HepG2 (cell line): Measurements from ENCODE around the gene DLX1. TPM values are rescaled to one million over a fixed set of nuclear protein-coding genes. Genes with fewer than 3 reads are reported as not detected.

Experiments used
- AGO1 ChIP-seq: fragments of 200-400 bp; formaldehyde crosslinking; IDR thresholded peaks from 2 replicates; pipeline ENCODE4 v1.6.1; 2017; ENCODE audit warnings: mild to moderate bottlenecking, low read depth, low read length, moderate library complexity; ENCODE audit not compliant: poor library complexity, severe bottlenecking
- EZH2 ChIP-seq: conservative IDR thresholded peaks from 2 replicates; pipeline ENCODE4 v1.6.1; 2012; ENCODE audit warnings: mild to moderate bottlenecking, low read depth, low read length, moderate library complexity
- FOXA1 ChIP-seq, 2 experiments: fragments of 450-650 bp in 1 of 2; sonication (generic) in 1 of 2; formaldehyde crosslinking in 1 of 2; IDR thresholded peaks; 2 replicates each; pipeline versions ENCODE4 v1.4.0 to v1.6.1; 2016 to 2020; ENCODE audit warnings: missing genetic modification reagents in 1 of 2
- HDAC1 ChIP-seq: sonication (generic); formaldehyde crosslinking; IDR thresholded peaks from 2 replicates; pipeline ENCODE4 v1.5.1; 2020; ENCODE audit warnings: mild to moderate bottlenecking, missing genetic modification reagents
- KLF11 ChIP-seq: IDR thresholded peaks from 2 replicates; pipeline ENCODE4 v1.6.1; 2016; ENCODE audit warnings: missing compliant biosample characterization
- MAFF ChIP-seq: IDR thresholded peaks from 2 replicates; pipeline ENCODE4 v1.6.1; 2011; ENCODE audit warnings: low read depth, low read length, improper control_type of control experiment
- MAFG ChIP-seq: sonication (generic); formaldehyde crosslinking; IDR thresholded peaks from 2 replicates; pipeline ENCODE4 v1.5.1; 2020; ENCODE audit warnings: mild to moderate bottlenecking, missing genetic modification reagents
- NFKBIZ ChIP-seq: IDR thresholded peaks from 2 replicates; pipeline ENCODE4 v1.6.1; 2018; ENCODE audit warnings: missing genetic modification reagents, missing compliant biosample characterization
- PATZ1 ChIP-seq: sonication (generic); formaldehyde crosslinking; IDR thresholded peaks from 2 replicates; pipeline ENCODE4 v1.4.0; 2020; ENCODE audit warnings: missing genetic modification reagents
- RBAK ChIP-seq: sonication (generic); formaldehyde crosslinking; IDR thresholded peaks from 2 replicates; pipeline ENCODE4 v1.5.1; 2020; ENCODE audit warnings: mild to moderate bottlenecking, missing genetic modification reagents
- SOX13 ChIP-seq, 3 experiments: fragments of 450-650 bp in 1 of 3; sonication (generic) in 1 of 3; formaldehyde crosslinking in 1 of 3; IDR thresholded peaks in 2 of 3; conservative IDR thresholded peaks in 1 of 3; 2 replicates each; pipeline versions ENCODE4 v1.5.0 to v1.6.1; 2016 to 2020; ENCODE audit warnings: antibody characterized with exemption in 1 of 3, mild to moderate bottlenecking in 1 of 3, missing compliant biosample characterization in 1 of 3, missing genetic modification reagents in 1 of 3, moderate library complexity in 1 of 3
- STAT5B ChIP-seq: sonication (generic); formaldehyde crosslinking; IDR thresholded peaks from 2 replicates; pipeline ENCODE4 v1.4.0; 2020; ENCODE audit warnings: missing genetic modification reagents
- TOPORS ChIP-seq: sonication (generic); formaldehyde crosslinking; IDR thresholded peaks from 2 replicates; pipeline ENCODE4 v1.8.0; 2023; ENCODE audit warnings: mild to moderate bottlenecking, missing genetic modification reagents
- ZBTB3 ChIP-seq: sonication (generic); formaldehyde crosslinking; IDR thresholded peaks from 2 replicates; pipeline ENCODE4 v1.4.0; 2020; ENCODE audit warnings: low read depth, mild to moderate bottlenecking, moderate library complexity, missing genetic modification reagents, borderline replicate concordance
- ZC3H13 ChIP-seq: sonication (generic); formaldehyde crosslinking; IDR thresholded peaks from 2 replicates; pipeline ENCODE4 v1.8.1; 2023; ENCODE audit warnings: mild to moderate bottlenecking, missing genetic modification reagents, moderate library complexity
- ZFP36 ChIP-seq: fragments of 150-350 bp; IDR thresholded peaks from 2 replicates; pipeline ENCODE4 v1.6.1; 2018; ENCODE audit warnings: borderline replicate concordance, low read length, low read depth; ENCODE audit not compliant: partially characterized antibody
- ZFP82 ChIP-seq: sonication (generic); formaldehyde crosslinking; IDR thresholded peaks from 2 replicates; pipeline ENCODE4 v1.5.1; 2020; ENCODE audit warnings: mild to moderate bottlenecking, missing genetic modification reagents, borderline replicate concordance
- ZNF274 ChIP-seq: sonication (generic); formaldehyde crosslinking; IDR thresholded peaks from 2 replicates; pipeline ENCODE4 v1.5.1; 2020; ENCODE audit warnings: mild to moderate bottlenecking, missing genetic modification reagents
- ZNF614 ChIP-seq: IDR thresholded peaks from 2 replicates; pipeline ENCODE4 v1.6.1; 2018; ENCODE audit warnings: missing biosample characterization, missing genetic modification reagents, inconsistent platforms, borderline replicate concordance
- ZNF841 ChIP-seq: sonication (generic); formaldehyde crosslinking; IDR thresholded peaks from 2 replicates; pipeline ENCODE4 v1.8.1; 2023; ENCODE audit warnings: missing genetic modification reagents, borderline replicate concordance
- ZNF879 ChIP-seq: sonication (generic); formaldehyde crosslinking; IDR thresholded peaks from 2 replicates; pipeline ENCODE4 v1.8.1; 2023; ENCODE audit warnings: missing genetic modification reagents
- ZZZ3 ChIP-seq: sonication (generic); formaldehyde crosslinking; IDR thresholded peaks from 2 replicates; pipeline ENCODE4 v1.4.0; 2020; ENCODE audit warnings: missing genetic modification reagents, mild to moderate bottlenecking, borderline replicate concordance
- polyA plus RNA-seq, 8 experiments: library from polyadenylated mRNA; depleted of rRNA in 3 of 8; stranded (reverse) in 7 of 8; unstranded in 1 of 8; fragments of >200 nt; fragmentation: Illumina TruSeq in 4 of 8; extraction: Trizol in 4 of 8; gene quantifications; 2 replicates each; pipeline versions ENCODE4 v1.2.1 to v1.2.3, GENCODE V29; 2011 to 2016; ENCODE audit warnings: low read depth in 4 of 8, missing spikeins in 1 of 8, mixed read lengths in 1 of 8; ENCODE audit not compliant: insufficient read depth in 1 of 8
- total RNA-seq, 5 experiments: library from RNA; depleted of rRNA; stranded (reverse); fragments of >200 nt; fragmentation: Illumina TruSeq; extraction: Trizol; gene quantifications; 2 replicates each; pipeline ENCODE4 v1.2.3, GENCODE V29; 2016; ENCODE audit warnings: low read depth in 1 of 5
- TF ChIP-seq, protein P1 (sequence below): sonication (generic); formaldehyde crosslinking; IDR thresholded peaks from 2 replicates; pipeline ENCODE4 v1.4.0; 2020; ENCODE audit warnings: mild to moderate bottlenecking, missing genetic modification reagents, borderline replicate concordance
- TF ChIP-seq, protein P2 (sequence below): sonication (generic); formaldehyde crosslinking; IDR thresholded peaks from 2 replicates; pipeline ENCODE4 v1.4.0; 2020; ENCODE audit warnings: missing genetic modification reagents

The DLX1 gene
- total and polyA plus RNA-seq, 2 of the 13 experiments (the other 11 are each of a cell fraction or from before 2014, with no cell fraction given): 0.18 to 0.86 TPM

GRCh38 chr2:172088245-172089004, 3.1 kb downstream of the DLX1 start (continued):
- TF ChIP-seq ZFP82 (CRISPR knock-in tag) (no peak), ZNF879 (CRISPR knock-in tag) (no peak), TOPORS (CRISPR knock-in tag) (no peak), ZNF274 (CRISPR knock-in tag) (peak; percentile 58; the same call in 1 of the 2 replicates), KLF11 (CRISPR knock-in tag) (no peak), NFKBIZ (CRISPR knock-in tag) (no peak), ZC3H13 (CRISPR knock-in tag) (no peak), ZBTB3 (no peak), STAT5B (CRISPR knock-in tag) (no peak), RBAK (CRISPR knock-in tag) (no peak), MAFF (peak; percentile 97), ZNF614 (no peak), AGO1 (no peak), ZFP36 (peak; percentile 30), HDAC1 (CRISPR knock-in tag) (no peak), MAFG (peak; percentile 71), ZNF841 (CRISPR knock-in tag) (no peak), FOXA1 (IDR thresholded peaks at IDR 0.05) (no peak), FOXA1 (CRISPR knock-in tag; IDR thresholded peaks at IDR 0.05) (peak; percentile 56), EZH2 (peak; percentile 88; the same call in 1 of the 2 replicates), PATZ1 (CRISPR knock-in tag) (peak; percentile 76), SOX13 (IDR thresholded peaks at IDR 0.05) (peak; percentile 50; the same call in 1 of the 2 replicates), SOX13 (CRISPR knock-in tag; conservative IDR thresholded peaks at IDR 0.05 in 1 of 2, IDR thresholded peaks at IDR 0.05 in 1 of 2) (no peak), ZZZ3 (CRISPR knock-in tag) (no peak)
- TF ChIP-seq, protein P1, sequence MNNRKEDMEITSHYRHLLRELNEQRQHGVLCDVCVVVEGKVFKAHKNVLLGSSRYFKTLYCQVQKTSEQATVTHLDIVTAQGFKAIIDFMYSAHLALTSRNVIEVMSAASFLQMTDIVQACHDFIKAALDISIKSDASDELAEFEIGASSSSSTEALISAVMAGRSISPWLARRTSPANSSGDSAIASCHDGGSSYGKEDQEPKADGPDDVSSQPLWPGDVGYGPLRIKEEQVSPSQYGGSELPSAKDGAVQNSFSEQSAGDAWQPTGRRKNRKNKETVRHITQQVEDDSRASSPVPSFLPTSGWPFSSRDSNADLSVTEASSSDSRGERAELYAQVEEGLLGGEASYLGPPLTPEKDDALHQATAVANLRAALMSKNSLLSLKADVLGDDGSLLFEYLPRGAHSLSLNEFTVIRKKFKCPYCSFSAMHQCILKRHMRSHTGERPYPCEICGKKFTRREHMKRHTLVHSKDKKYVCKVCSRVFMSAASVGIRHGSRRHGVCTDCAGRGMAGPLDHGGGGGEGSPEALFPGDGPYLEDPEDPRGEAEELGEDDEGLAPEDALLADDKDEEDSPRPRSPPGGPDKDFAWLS (CRISPR knock-in tag): no peak
- TF ChIP-seq, protein P2, sequence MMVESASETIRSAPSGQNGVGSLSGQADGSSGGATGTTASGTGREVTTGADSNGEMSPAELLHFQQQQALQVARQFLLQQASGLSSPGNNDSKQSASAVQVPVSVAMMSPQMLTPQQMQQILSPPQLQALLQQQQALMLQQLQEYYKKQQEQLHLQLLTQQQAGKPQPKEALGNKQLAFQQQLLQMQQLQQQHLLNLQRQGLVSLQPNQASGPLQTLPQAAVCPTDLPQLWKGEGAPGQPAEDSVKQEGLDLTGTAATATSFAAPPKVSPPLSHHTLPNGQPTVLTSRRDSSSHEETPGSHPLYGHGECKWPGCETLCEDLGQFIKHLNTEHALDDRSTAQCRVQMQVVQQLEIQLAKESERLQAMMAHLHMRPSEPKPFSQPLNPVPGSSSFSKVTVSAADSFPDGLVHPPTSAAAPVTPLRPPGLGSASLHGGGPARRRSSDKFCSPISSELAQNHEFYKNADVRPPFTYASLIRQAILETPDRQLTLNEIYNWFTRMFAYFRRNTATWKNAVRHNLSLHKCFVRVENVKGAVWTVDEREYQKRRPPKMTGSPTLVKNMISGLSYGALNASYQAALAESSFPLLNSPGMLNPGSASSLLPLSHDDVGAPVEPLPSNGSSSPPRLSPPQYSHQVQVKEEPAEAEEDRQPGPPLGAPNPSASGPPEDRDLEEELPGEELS (CRISPR knock-in tag): no peak
